NCI-H1417 treated with DMSO at 0.1 percent for 48 hours (cell line): ENCODE measurements around the gene GPD1L.
"Not testable (repeated sequence)": the region's sequence is repeated elsewhere in the genome, so short reads cannot be mapped to it uniquely, and the experiment has no call there.

Source experiments
- DNase-seq: peaks from one replicate; lab custom pipeline; 2025; lab: John Stamatoyannopoulos, UW

GPD1L gene

GRCh38 chr3:32181365-32181764, 74.9 kb downstream of the GPD1L start:
- DNase-seq, result no peak

GRCh38 chr3:32181796-32182195, 75.4 kb downstream of the GPD1L start:
- DNase-seq, result no peak

GRCh38 chr3:32184187-32184730, 77.8 kb downstream of the GPD1L start:
- no peak for DNase-seq

- no peak for DNase-seq
Measured at GRCh38 chr3:32186097-32186496, 79.7 kb downstream of the GPD1L start.

GRCh38 chr3:32186876-32187275, 80.5 kb downstream of the GPD1L start:
- DNase-seq, result no peak

GRCh38 chr3:32189693-32190092, 83.3 kb downstream of the GPD1L start:
- DNase-seq, result no peak

GRCh38 chr3:32190556-32190955, 84.1 kb downstream of the GPD1L start:
- DNase-seq, result not testable (repeated sequence)

GRCh38 chr3:32193101-32193500, 86.7 kb downstream of the GPD1L start:
- DNase-seq, result no peak

GRCh38 chr3:32194653-32195052, 88.2 kb downstream of the GPD1L start:
- no peak for DNase-seq

- no peak for DNase-seq
Measured at GRCh38 chr3:32195995-32196540, 89.6 kb downstream of the GPD1L start.

GRCh38 chr3:32197991-32198390, 91.6 kb downstream of the GPD1L start:
- DNase-seq, result no peak

GRCh38 chr3:32198714-32199113, 92.3 kb downstream of the GPD1L start:
- no peak for DNase-seq

- DNase-seq, result no peak
Measured at GRCh38 chr3:32200490-32200889, 94.1 kb downstream of the GPD1L start.

GRCh38 chr3:32200992-32201758, 94.8 kb downstream of the GPD1L start:
- no peak for DNase-seq

- no peak for DNase-seq
Measured at GRCh38 chr3:32202496-32202895, 96.1 kb downstream of the GPD1L start.

GRCh38 chr3:32203854-32204253, 97.4 kb downstream of the GPD1L start:
- no peak for DNase-seq

- no peak for DNase-seq
Measured at GRCh38 chr3:32208447-32208846, 102.0 kb downstream of the GPD1L start.

GRCh38 chr3:32215185-32215584, 108.8 kb downstream of the GPD1L start:
- no peak for DNase-seq

- no peak for DNase-seq
Measured at GRCh38 chr3:32216172-32216783, 109.9 kb downstream of the GPD1L start.

GRCh38 chr3:32217339-32217738, 110.9 kb downstream of the GPD1L start:
- no peak for DNase-seq
